A673 (cell line): Measurements from ENCODE around the gene C1QTNF5. TPM values are rescaled to one million over a fixed set of nuclear protein-coding genes. Genes with fewer than 3 reads are reported as not detected.

Source experiments
- BruUV-seq: library from RNA; stranded (reverse); fragments of 400-500 nt; replicated peaks from 2 replicates; lab custom pipeline; 2021; lab: Mats Ljungman, UMichigan
- CTCF ChIA-PET: fragments of 300-600 bp; sonication (Branson Sonifier 250); formaldehyde crosslinking; loops from one replicate; lab custom pipeline; 2022; ENCODE audit warnings: antibody characterized with exemption; lab: Charles Lee
- POLR2A ChIA-PET: fragments of 300-600 bp; sonication (Branson Sonifier 250); formaldehyde crosslinking; loops from one replicate; lab custom pipeline; 2022; ENCODE audit warnings: antibody characterized with exemption; ENCODE audit not compliant: low non-redundant PET; lab: Charles Lee
- DNase-seq: peaks from one replicate; pipeline ENCODE4 v3.0.0-alpha.2; 2015; ENCODE audit warnings: low spot score
- H3K27ac ChIP-seq: fragments of 200-600 bp; sonication (generic); 2 replicates; pipeline ENCODE4 v1.5.1; 2016; ENCODE audit warnings: mixed run types, low read depth, mild to moderate bottlenecking, mixed read lengths, antibody characterized with exemption, low read length; ENCODE audit not compliant: poor library complexity, severe bottlenecking
- H3K27me3 ChIP-seq: fragments of 200-600 bp; sonication (generic); replicated peaks from 2 replicates; pipeline ENCODE4 v1.6.1; 2017; ENCODE audit warnings: mixed run types, low read depth, mild to moderate bottlenecking, mixed read lengths, antibody characterized with exemption, low read length; ENCODE audit not compliant: insufficient read depth, poor library complexity
- H3K36me3 ChIP-seq: fragments of 200-600 bp; sonication (generic); 2 replicates; pipeline ENCODE4 v1.6.1; 2016; ENCODE audit warnings: mixed run types, mild to moderate bottlenecking, mixed read lengths, antibody characterized with exemption, low read length; ENCODE audit not compliant: insufficient read depth, poor library complexity, severe bottlenecking
- H3K4me1 ChIP-seq: fragments of 200-600 bp; sonication (generic); 2 replicates; pipeline ENCODE4 v1.6.1; 2017; ENCODE audit warnings: mixed run types, mild to moderate bottlenecking, mixed read lengths, antibody characterized with exemption, low read length; ENCODE audit not compliant: insufficient read depth, poor library complexity, severe bottlenecking
- H3K4me3 ChIP-seq: fragments of 200-600 bp; sonication (generic); 2 replicates; pipeline ENCODE4 v1.5.1; 2016; ENCODE audit warnings: low read depth, mixed run types, mild to moderate bottlenecking, mixed read lengths, low read length; ENCODE audit not compliant: poor library complexity, severe bottlenecking
- H3K9me3 ChIP-seq: fragments of 200-600 bp; sonication (generic); 2 replicates; pipeline ENCODE4 v1.6.1; 2016; ENCODE audit warnings: mixed run types, low read depth, mild to moderate bottlenecking, mixed read lengths, antibody characterized with exemption, low read length; ENCODE audit not compliant: poor library complexity, severe bottlenecking
- EZH2 ChIP-seq: fragments of 200-600 bp; sonication (generic); IDR thresholded peaks from 2 replicates; pipeline ENCODE4 v1.6.1; 2017; ENCODE audit warnings: borderline replicate concordance, low read depth, mild to moderate bottlenecking, mixed read lengths, antibody characterized with exemption, low read length; ENCODE audit not compliant: poor library complexity, severe bottlenecking
- intact Hi-C: fragments of 100-400 bp; cut with micrococcal nuclease; formaldehyde crosslinking; loops from one replicate; pipeline ENCODE4 v1.10.0; 2022; ENCODE audit not compliant: unreplicated experiment
- total RNA-seq: library from RNA; stranded (reverse); gene quantifications from 2 replicates; pipeline ENCODE4 v1.2.3, GENCODE V29; 2021
- TF ChIP-seq, protein P1 (sequence below): fragments of 300-800, 200-600 bp; sonication (generic); conservative IDR thresholded peaks from 2 replicates; pipeline ENCODE4 v1.5.1; 2017; ENCODE audit warnings: low read depth, mild to moderate bottlenecking, antibody characterized with exemption, low read length, moderate library complexity, mixed read lengths

The C1QTNF5 gene
- total RNA-seq, 1 experiment from 2014 or later, result not detected

DNA sequence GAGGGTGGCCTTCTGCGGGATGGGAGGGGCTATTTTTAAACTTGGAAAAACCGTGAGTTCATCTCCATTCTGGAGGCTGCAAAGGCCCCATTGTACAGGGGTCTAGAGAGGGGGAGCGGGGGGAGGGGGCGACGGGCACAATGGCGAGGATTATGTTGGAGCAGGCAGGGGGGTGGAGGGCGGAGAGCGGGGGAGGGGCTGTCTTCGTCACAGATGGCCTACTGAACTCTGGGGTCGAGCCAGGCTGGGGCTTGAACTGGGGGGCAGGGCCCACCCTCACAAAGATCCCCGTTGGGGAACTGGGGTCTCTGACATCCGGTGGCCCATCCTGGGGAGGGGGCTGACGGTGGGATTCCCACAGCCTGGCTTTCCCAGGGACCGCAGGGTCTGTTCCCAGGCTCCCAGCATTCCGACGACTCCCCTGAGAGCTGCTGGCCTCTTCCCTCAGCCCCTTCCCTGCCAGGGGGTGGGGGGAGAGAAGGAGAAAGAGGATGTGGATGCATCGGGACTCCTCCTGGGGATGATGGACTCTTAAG lies 20.4 kb downstream of the C1QTNF5 start:
- no TSS peak for BruUV-seq
- no peak for DNase-seq
- peaks cover 24% of the 10 kb centered on the region for H3K4me1 ChIP-seq
- no peaks in the 10 kb centered on the region for H3K36me3 ChIP-seq
- intact Hi-C loops, result loop anchor here (5.0 kb wide), 2 partner anchors 113 to 218 kb away; partner anchors contain the start of genes CBL and DPAGT1
- no peak for TF ChIP-seq EZH2
- TF ChIP-seq, protein P1, sequence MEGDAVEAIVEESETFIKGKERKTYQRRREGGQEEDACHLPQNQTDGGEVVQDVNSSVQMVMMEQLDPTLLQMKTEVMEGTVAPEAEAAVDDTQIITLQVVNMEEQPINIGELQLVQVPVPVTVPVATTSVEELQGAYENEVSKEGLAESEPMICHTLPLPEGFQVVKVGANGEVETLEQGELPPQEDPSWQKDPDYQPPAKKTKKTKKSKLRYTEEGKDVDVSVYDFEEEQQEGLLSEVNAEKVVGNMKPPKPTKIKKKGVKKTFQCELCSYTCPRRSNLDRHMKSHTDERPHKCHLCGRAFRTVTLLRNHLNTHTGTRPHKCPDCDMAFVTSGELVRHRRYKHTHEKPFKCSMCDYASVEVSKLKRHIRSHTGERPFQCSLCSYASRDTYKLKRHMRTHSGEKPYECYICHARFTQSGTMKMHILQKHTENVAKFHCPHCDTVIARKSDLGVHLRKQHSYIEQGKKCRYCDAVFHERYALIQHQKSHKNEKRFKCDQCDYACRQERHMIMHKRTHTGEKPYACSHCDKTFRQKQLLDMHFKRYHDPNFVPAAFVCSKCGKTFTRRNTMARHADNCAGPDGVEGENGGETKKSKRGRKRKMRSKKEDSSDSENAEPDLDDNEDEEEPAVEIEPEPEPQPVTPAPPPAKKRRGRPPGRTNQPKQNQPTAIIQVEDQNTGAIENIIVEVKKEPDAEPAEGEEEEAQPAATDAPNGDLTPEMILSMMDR, result no peak
- POLR2A ChIA-PET, result no interaction called here
- H3K27ac ChIP-seq, result peak overlapping the region; percentile 68
- no peaks in the 10 kb centered on the region for H3K9me3 ChIP-seq
- CTCF ChIA-PET, result interaction anchor here (1.7 to 3.0 kb wide), 2 partner anchors 18 to 36 kb away, joined by 6 to 33 read pairs; no protein-coding TSS in a partner anchor
- no peaks in the 10 kb centered on the region for H3K27me3 ChIP-seq
- peak overlapping the region; percentile 47 for H3K4me3 ChIP-seq

DNA sequence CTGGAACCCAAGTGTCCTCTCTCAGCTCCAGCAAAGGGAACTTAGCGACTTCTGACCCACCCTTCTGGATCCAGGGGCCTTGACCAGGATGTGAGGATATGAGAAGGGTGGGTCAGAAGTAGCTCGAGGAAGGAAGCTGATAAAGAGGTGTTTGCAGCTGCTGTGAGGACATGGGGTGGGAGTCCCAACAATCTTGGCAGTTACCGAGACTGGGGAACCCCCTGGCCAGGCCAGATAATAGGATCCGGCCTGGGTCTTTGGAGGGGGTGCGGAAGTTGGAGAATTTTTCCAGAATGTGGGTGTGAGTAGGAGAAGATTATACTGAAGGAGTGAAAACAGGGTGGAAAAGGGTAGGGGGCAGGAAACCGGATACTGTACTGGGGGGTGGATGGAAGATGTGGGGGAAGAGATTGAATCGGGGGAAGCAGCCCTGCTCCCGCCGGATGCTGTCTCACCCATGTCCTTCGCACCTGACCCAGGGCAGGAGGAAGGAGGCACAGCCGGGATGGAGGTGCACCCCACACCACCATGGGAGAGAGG lies 20.9 kb downstream of the C1QTNF5 start:
- POLR2A ChIA-PET, result interaction anchor here (0.6 kb wide), 1 partner anchor 9 kb away, joined by 3 read pairs; no protein-coding TSS in a partner anchor
- no peak overlapping the region for H3K27ac ChIP-seq
- intact Hi-C loops, result loop anchor here (5.0 kb wide), 2 partner anchors 112 to 217 kb away; partner anchors contain the start of genes CBL and DPAGT1

DNA sequence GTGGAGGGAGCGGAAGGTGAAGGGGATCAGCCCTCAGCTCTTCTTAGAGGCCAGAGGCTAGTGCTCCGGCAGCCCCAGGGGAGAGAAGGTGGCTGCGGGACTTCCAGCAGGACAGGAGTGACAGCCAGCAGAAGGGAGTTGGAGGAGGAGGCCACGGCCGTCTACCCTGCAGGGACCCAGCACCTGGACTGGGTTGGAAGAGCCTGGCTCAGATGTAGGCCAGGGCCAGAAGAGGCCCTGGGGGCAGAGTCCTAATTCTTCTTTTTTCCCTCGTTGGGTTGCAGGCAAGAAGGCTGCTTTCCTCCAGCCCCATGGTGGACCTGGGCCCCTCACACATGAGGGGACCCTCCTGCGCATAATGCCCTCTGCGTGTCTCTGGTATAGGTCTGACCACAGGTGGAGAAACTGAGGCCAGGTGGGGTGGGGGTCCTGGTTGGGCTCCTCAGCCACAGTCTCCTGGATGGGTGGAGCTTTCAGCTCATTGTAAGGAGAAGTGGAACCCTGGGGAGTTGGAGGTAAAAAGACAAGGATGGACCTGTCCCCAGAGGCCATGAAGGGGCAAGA lies 21.5 kb downstream of the C1QTNF5 start:
- no peak for DNase-seq
- no peak overlapping the region for H3K4me3 ChIP-seq
- no peak overlapping the region for H3K27ac ChIP-seq
- CTCF ChIA-PET, result interaction anchor here (1.7 kb wide), 1 partner anchor 37 kb away, joined by 6 read pairs; no protein-coding TSS in a partner anchor
- POLR2A ChIA-PET, result interaction anchor here (0.6 kb wide), 1 partner anchor 8 kb away, joined by 3 read pairs; no protein-coding TSS in a partner anchor
- no peaks in the 10 kb centered on the region for H3K36me3 ChIP-seq
- H3K4me1 ChIP-seq, result peaks cover 25% of the 10 kb centered on the region
- no TSS peak for BruUV-seq
- no peaks in the 10 kb centered on the region for H3K9me3 ChIP-seq
- intact Hi-C loops, result no loop called here
- H3K27me3 ChIP-seq, result no peaks in the 10 kb centered on the region
- TF ChIP-seq EZH2, result no peak
- TF ChIP-seq, protein P1, result no peak

More for the DNA sequence above, 20.9 kb downstream of the C1QTNF5 start:
- H3K36me3 ChIP-seq, result no peaks in the 10 kb centered on the region
- no peaks in the 10 kb centered on the region for H3K9me3 ChIP-seq
- no peaks in the 10 kb centered on the region for H3K27me3 ChIP-seq
- BruUV-seq, result no TSS peak
- no peak for DNase-seq
- TF ChIP-seq, protein P1, result no peak
- no peak for TF ChIP-seq EZH2
- CTCF ChIA-PET, result interaction anchor here (1.7 kb wide), 1 partner anchor 36 kb away, joined by 6 read pairs; no protein-coding TSS in a partner anchor
- H3K4me1 ChIP-seq, result peaks cover 25% of the 10 kb centered on the region
- no peak overlapping the region for H3K4me3 ChIP-seq
